ENCODE data around the gene MYPOP.
A peak's percentile ranks its signal among the peaks of the same experiment; 100 is the strongest.

Gene MYPOP

GRCh38 chr19:45920458-45920857 lies 18.0 kb upstream of the MYPOP start:
- no peak overlapping the region for H3K4me3 ChIP-seq (ENCODE audit: low read length)
- TF ChIP-seq, protein P1, sequence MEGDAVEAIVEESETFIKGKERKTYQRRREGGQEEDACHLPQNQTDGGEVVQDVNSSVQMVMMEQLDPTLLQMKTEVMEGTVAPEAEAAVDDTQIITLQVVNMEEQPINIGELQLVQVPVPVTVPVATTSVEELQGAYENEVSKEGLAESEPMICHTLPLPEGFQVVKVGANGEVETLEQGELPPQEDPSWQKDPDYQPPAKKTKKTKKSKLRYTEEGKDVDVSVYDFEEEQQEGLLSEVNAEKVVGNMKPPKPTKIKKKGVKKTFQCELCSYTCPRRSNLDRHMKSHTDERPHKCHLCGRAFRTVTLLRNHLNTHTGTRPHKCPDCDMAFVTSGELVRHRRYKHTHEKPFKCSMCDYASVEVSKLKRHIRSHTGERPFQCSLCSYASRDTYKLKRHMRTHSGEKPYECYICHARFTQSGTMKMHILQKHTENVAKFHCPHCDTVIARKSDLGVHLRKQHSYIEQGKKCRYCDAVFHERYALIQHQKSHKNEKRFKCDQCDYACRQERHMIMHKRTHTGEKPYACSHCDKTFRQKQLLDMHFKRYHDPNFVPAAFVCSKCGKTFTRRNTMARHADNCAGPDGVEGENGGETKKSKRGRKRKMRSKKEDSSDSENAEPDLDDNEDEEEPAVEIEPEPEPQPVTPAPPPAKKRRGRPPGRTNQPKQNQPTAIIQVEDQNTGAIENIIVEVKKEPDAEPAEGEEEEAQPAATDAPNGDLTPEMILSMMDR (conservative IDR thresholded peaks at IDR 0.05; ENCODE audit: low read depth, low read length): no peak
- DNase-seq (ENCODE audit: low read depth): no peak

DNA sequence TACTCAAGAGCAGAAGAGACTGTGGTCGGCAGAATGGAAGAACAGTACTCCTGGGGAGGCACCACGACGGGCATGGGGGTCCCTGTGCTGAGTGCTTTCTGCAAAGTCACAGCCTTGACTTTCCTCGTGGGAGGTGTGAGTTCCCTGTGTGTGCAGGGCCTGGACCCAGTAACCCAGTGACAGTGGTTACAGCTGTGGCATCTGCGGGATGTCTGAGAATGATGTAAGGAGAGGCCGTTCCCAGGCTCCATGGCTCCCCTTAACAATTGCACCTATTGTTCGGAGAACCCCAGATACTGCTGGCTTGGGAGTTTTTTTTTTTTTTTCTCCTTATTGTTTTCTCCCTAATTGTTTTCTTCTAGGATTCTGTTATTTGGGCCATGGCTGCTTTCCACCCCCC lies 17.3 kb upstream of the MYPOP start:
- TF ChIP-seq, protein P1 (conservative IDR thresholded peaks at IDR 0.05; ENCODE audit: low read depth, low read length): no peak
- H3K4me3 ChIP-seq (ENCODE audit: low read length): no peak overlapping the region
- no peak for DNase-seq (ENCODE audit: low read depth)

DNA sequence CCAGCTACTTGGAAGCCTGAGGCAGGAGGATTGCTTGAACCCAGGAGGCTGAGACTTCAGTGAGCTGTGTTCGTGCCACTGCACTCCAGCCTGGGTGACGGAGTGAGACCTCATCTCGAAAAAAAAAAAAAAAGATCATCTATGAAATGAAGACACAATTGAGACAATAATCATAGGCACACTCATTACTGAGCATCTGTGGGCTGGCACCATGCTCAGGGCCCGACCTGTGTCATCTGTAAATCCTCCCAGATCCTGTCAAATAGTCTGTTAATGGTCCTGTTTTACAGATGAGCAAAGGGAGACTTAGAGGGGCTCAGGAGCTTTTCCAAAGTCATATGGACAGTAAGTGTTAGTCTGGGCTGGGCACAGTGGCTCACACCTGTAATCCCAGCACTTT lies 16.3 kb upstream of the MYPOP start:
- no peak for DNase-seq (ENCODE audit: low read depth)
- TF ChIP-seq, protein P1 (conservative IDR thresholded peaks at IDR 0.05; ENCODE audit: low read depth, low read length): no peak

GRCh38 chr19:45917421-45918091 lies 15.1 kb upstream of the MYPOP start:
- no peak overlapping the region for H3K4me3 ChIP-seq (ENCODE audit: low read length)
- no peak for DNase-seq (ENCODE audit: low read depth)
- TF ChIP-seq, protein P1 (conservative IDR thresholded peaks at IDR 0.05; ENCODE audit: low read depth, low read length): no peak

More for the DNA sequence above, 16.3 kb upstream of the MYPOP start:
- H3K4me3 ChIP-seq (ENCODE audit: low read length): no peak overlapping the region

- H3K4me3 ChIP-seq (ENCODE audit: low read length): no peak within 1 kb of the TSS
- TF ChIP-seq, protein P1 (conservative IDR thresholded peaks at IDR 0.05; ENCODE audit: low read depth, low read length): peak; percentile 24
- no peak for DNase-seq (ENCODE audit: low read depth)
Observed at GRCh38 chr19:45913874-45914830, 11.7 kb upstream of the MYPOP start, which contains the start of gene NANOS2. TSS of gene NANOS2 (minus strand) at chr19:45914778. CDS start at chr19:45914693, 85 bp downstream.

- TF ChIP-seq, protein P1 (conservative IDR thresholded peaks at IDR 0.05; ENCODE audit: low read depth, low read length): no peak
- H3K4me3 ChIP-seq (ENCODE audit: low read length): no peak overlapping the region
- no peak for DNase-seq (ENCODE audit: low read depth)
Observed at GRCh38 chr19:45911291-45911690, 8.9 kb upstream of the MYPOP start.

Measured in retinal pigment epithelial cell (primary cell).